Pancreas (tissue), 10 donors: ENCODE data around the gene NLGN3. TPM values are rescaled to one million over a fixed set of nuclear protein-coding genes. Genes with fewer than 3 reads are reported as not detected.
A peak's percentile ranks its signal among the peaks of the same experiment; 100 is the strongest.

Source experiments
- ATAC-seq, 4 donors: fragments of 200-7000 bp; cut with Tn5 transposase; one replicate each; pipeline versions ENCODE4 v1.8.0 to v1.9.1; 2020; ENCODE audit warnings: mild to moderate bottlenecking in 4 of 4, moderate library complexity in 4 of 4
- DNase-seq, 6 donors: peaks; one replicate each; pipeline ENCODE4 v3.0.0-alpha.2; 2020
- FAIRE-seq: peaks from 2 replicates; lab custom pipeline; 2012; peaks lifted over from hg19 to GRCh38; lab: Jason Lieb, UNC
- H3K27ac ChIP-seq, 4 donors: fragments of 200-600 bp; sonication (generic); 1 replicate in 3 of 4; 2 replicates in 1 of 4; pipeline versions ENCODE4 v1.5.0 to v1.8.0; 2020
- H3K27me3 ChIP-seq, 4 donors: fragments of 200-600 bp; one replicate each; pipeline ENCODE4 v1.8.0; 2021
- H3K36me3 ChIP-seq, 3 donors: fragments of 200-600 bp; sonication (generic) in 1 of 3; one replicate each; pipeline versions ENCODE4 v1.5.0 to v1.8.0; 2020 to 2021
- H3K4me1 ChIP-seq, 3 donors: fragments of 200-600 bp; one replicate each; pipeline ENCODE4 v1.8.0; 2021
- H3K4me3 ChIP-seq, 4 donors: fragments of 200-600 bp; sonication (generic) in 2 of 4; one replicate each; pipeline versions ENCODE4 v1.5.0 to v1.8.0; 2020 to 2021
- H3K9me3 ChIP-seq, 4 donors: fragments of 200-600 bp; one replicate each; pipeline ENCODE4 v1.8.0; 2021
- CTCF ChIP-seq, 4 donors: fragments of 200-600 bp; sonication (generic) in 3 of 4; IDR thresholded peaks; one replicate each; pipeline versions ENCODE4 v1.5.0 to v1.8.0; 2021; ENCODE audit warnings: antibody characterized with exemption in 4 of 4
- WGBS, 2 donors: extraction: QIAGEN DNeasy Blood & Tissue Kit; methylation state at CpG; one replicate each; pipeline ENCODE4 v1.1.7; 2013; 5-methylcytosine and 5-hydroxymethylcytosine counted together
- intact Hi-C, 3 donors: fragments of 100-400 bp; cut with DNase I; formaldehyde crosslinking; loops; one replicate each; pipeline versions ENCODE4 v1.11.1 to v1.14.2; 2022
- polyA plus RNA-seq, 2 donors: library from polyadenylated mRNA; stranded (reverse); fragments of 200-250 nt; gene quantifications; one replicate each; pipeline ENCODE4 v1.2.3, GENCODE V29; 2013
- total RNA-seq, 6 donors: library from RNA; stranded (reverse); fragmentation: NEBNext Ultra II Directional in 4 of 6; extraction: Animal tissue kit (Norgen Biotek cat#: 25700) in 4 of 6; gene quantifications; one replicate each; pipeline versions ENCODE4 v1.2.1 to v1.2.4, GENCODE V29; 2021 to 2023
- donor health status: healthy with polysubstance abuse.
- donor health status: DM: no; HTN: no; CAD: no; lungs with moderate emphysema.
- donor health status: DM: no; HTN: no; CAD: no.
- donor health status: control.
- donor health status: control.
- donor health status: Bipolar disorder and iron deficiency.
- donor health status: DM: yes; HTN: yes; CAD: no.
- donor health status: DM: no; HTN: no; CAD: no.
- donor health status: DM: no; HTN: no; CAD: no.
- donor health status: DM: yes; HTN: yes; CAD: no.

Gene NLGN3
- total and polyA plus RNA-seq, 8 donors = 0.04 to 0.56 (median 0.21) TPM

- no peaks in the 10 kb centered on the region for H3K27me3 ChIP-seq
Observed at GRCh38 chrX:71214152-71214551, 69.5 kb downstream of the NLGN3 start.

GRCh38 chrX:71214604-71215337 is 70.1 kb downstream of the NLGN3 start:
- Histone ChIP-seq H3K27ac (peak overlapping the region; percentile 56 to 81 (median 75)), H3K4me1 (peaks cover 0 to 11% (median 0%) of the 10 kb centered on the region in 3 donors), H3K36me3 (no peaks in the 10 kb centered on the region), H3K27me3 (no peaks in the 10 kb centered on the region), H3K4me3 (peak overlapping the region; percentile 11 to 47 (median 26)), H3K9me3 (no peaks in the 10 kb centered on the region)
- TF ChIP-seq CTCF (IDR thresholded peaks at IDR 0.05) = no peak
- ATAC-seq (peak; percentile 86 to 90 (median 88)), FAIRE-seq (no peak), DNase-seq (peak; percentile 77 to 92 (median 88))
- 12 to 38% methylated on average over 5 of the region's 5 CpGs for WGBS, 2 donors
- intact Hi-C loops = no loop called here

More at GRCh38 chrX:71214152-71214551, 69.5 kb downstream of the NLGN3 start:
- Histone ChIP-seq H3K9me3 (no peaks in the 10 kb centered on the region), H3K27ac (peak overlapping the region; percentile 6 to 81 (median 47)), H3K4me3 (no peak overlapping the region), H3K36me3 (no peaks in the 10 kb centered on the region), H3K4me1 (peaks cover 0 to 11% (median 0%) of the 10 kb centered on the region in 3 donors)
- intact Hi-C loops = no loop called here
- WGBS, 2 donors = 0 to 29% methylated on average over 1 of the region's 1 CpG
- no peak for TF ChIP-seq CTCF (IDR thresholded peaks at IDR 0.05)
- ATAC-seq (peak in 3 of 4 donors; percentile 20 to 32 (median 24)), DNase-seq (no peak), FAIRE-seq (no peak)

GRCh38 chrX:71215338-71215912 is 70.8 kb downstream of the NLGN3 start:
- intact Hi-C loops = no loop called here
- 7 to 40% methylated on average over 8 to 9 of the region's 10 CpGs for WGBS, 2 donors
- Histone ChIP-seq H3K27me3 (no peaks in the 10 kb centered on the region), H3K4me1 (peaks cover 0 to 11% (median 0%) of the 10 kb centered on the region in 3 donors), H3K9me3 (no peaks in the 10 kb centered on the region), H3K27ac (peak overlapping the region; percentile 56 to 81 (median 75)), H3K4me3 (peak overlapping the region; percentile 11 to 47 (median 26)), H3K36me3 (no peaks in the 10 kb centered on the region)
- FAIRE-seq (no peak), DNase-seq (peak in 5 of 6 donors; percentile 47 to 61 (median 52)), ATAC-seq (peak; percentile 48 to 68 (median 54))
- TF ChIP-seq CTCF (IDR thresholded peaks at IDR 0.05) = no peak

- H3K27ac ChIP-seq = peak overlapping the region; percentile 56 to 81 (median 75)
- H3K4me3 ChIP-seq = peak overlapping the region in 3 of 4 donors; percentile 11 to 47 (median 32)
- TF ChIP-seq CTCF (IDR thresholded peaks at IDR 0.05) = no peak
- no peaks in the 10 kb centered on the region for H3K27me3 ChIP-seq
- ATAC-seq = peak; percentile 25 to 51 (median 38)
- 4 to 29% methylated on average over 6 of the region's 6 CpGs for WGBS, 2 donors
- H3K4me1 ChIP-seq = peaks cover 0 to 11% (median 0%) of the 10 kb centered on the region in 3 donors
- no peak for FAIRE-seq
- intact Hi-C loops = no loop called here
- no peaks in the 10 kb centered on the region for H3K9me3 ChIP-seq
- no peaks in the 10 kb centered on the region for H3K36me3 ChIP-seq
- DNase-seq = peak in 2 of 6 donors; percentile 26 to 31
Observed at GRCh38 chrX:71216485-71216884, 71.8 kb downstream of the NLGN3 start.
